BJ (cell line): Measurements from ENCODE around the gene FOXP1. TPM values are rescaled to one million over a fixed set of nuclear protein-coding genes. Genes with fewer than 3 reads are reported as not detected.

ENCODE experiments used
- CTCF ChIA-PET: fragments of 350-600 bp; formaldehyde crosslinking; extraction: SDS; loops from one replicate; lab custom pipeline; 2021; ENCODE audit warnings: antibody characterized with exemption, inconsistent platforms; lab: Yijun Ruan, JAX
- POLR2A ChIA-PET: fragments of 300-600 bp; sonication (Branson Sonifier 250); formaldehyde crosslinking; extraction: SDS; loops from one replicate; lab custom pipeline; 2021; ENCODE audit warnings: antibody characterized with exemption; lab: Charles Lee
- DNase-seq: peaks from one replicate; pipeline ENCODE4 v3.0.0-alpha.2; 2011; ENCODE audit warnings: low read depth
- H3K27me3 ChIP-seq: 2 replicates; pipeline ENCODE4 v1.6.0; 2011; ENCODE audit warnings: low read length; ENCODE audit not compliant: control insufficient read depth, insufficient read depth
- H3K36me3 ChIP-seq: 2 replicates; pipeline ENCODE4 v1.5.1; 2011; ENCODE audit warnings: low read length; ENCODE audit not compliant: control insufficient read depth, insufficient read depth
- H3K4me3 ChIP-seq: 2 replicates; pipeline ENCODE4 v1.5.1; 2011; ENCODE audit warnings: low read depth, mild to moderate bottlenecking, control low read depth, low read length
- CTCF ChIP-seq: IDR thresholded peaks from 2 replicates; pipeline ENCODE4 v1.5.1; 2011; ENCODE audit warnings: low read depth, mild to moderate bottlenecking, control low read depth, inconsistent platforms, low read length, moderate library complexity; ENCODE audit not compliant: insufficient read depth
- polyA plus RNA-seq: library from polyadenylated mRNA; depleted of rRNA; stranded (reverse); fragments of >200 nt; gene quantifications from 2 replicates; pipeline ENCODE4 v1.2.3, GENCODE V29; 2011

The FOXP1 gene
- polyA plus RNA-seq, 1 experiment: 37.0 TPM

DNA sequence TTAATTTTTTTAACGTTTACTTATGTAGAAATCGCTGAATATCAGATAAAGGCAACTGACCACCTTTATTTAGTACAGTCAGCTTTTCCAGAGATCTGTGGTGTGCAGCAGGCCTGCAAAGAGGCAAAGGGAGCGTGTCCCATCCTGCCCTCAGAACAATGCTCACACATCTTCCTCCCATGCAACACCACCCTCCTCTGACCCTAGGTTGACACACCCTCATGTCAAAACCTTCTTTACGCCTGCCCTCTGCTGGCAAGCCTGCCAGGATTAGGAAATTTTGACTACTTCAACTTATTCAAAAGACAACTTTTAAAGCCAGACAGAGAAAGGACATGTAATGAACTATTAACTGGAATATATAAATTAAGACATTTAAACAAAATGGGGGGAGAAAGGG is 513.7 kb downstream of the FOXP1 start:
- ChIA-PET CTCF (no interaction called here), POLR2A (no interaction called here)
- no peaks in the 10 kb centered on the region for H3K36me3 ChIP-seq
- DNase-seq: no peak
- no peak overlapping the region for H3K4me3 ChIP-seq
- no peaks in the 10 kb centered on the region for H3K27me3 ChIP-seq
- peak; percentile 24; the same call in 1 of the 2 replicates for TF ChIP-seq CTCF

GRCh38 chr3:71067977-71068654 is 515.4 kb downstream of the FOXP1 start:
- no peak for TF ChIP-seq CTCF
- H3K36me3 ChIP-seq: no peaks in the 10 kb centered on the region
- ChIA-PET CTCF (interaction anchor here (1.3 kb wide), 1 partner anchor 351 kb away, joined by 6 read pairs; no protein-coding TSS in a partner anchor), POLR2A (interaction anchor here (0.7 kb wide), 1 partner anchor 225 kb away, joined by 13 read pairs; no protein-coding TSS in a partner anchor)
- no peaks in the 10 kb centered on the region for H3K27me3 ChIP-seq
- no peak overlapping the region for H3K4me3 ChIP-seq
- DNase-seq: no peak

GRCh38 chr3:71066849-71067261 is 516.7 kb downstream of the FOXP1 start:
- POLR2A ChIA-PET: no interaction called here
- Histone ChIP-seq H3K4me3 (no peak overlapping the region), H3K36me3 (no peaks in the 10 kb centered on the region), H3K27me3 (no peaks in the 10 kb centered on the region)
- CTCF ChIA-PET: no interaction called here
- no peak for DNase-seq
- no peak for TF ChIP-seq CTCF

GRCh38 chr3:71066356-71066755 is 517.2 kb downstream of the FOXP1 start:
- ChIA-PET CTCF (no interaction called here), POLR2A (no interaction called here)
- H3K36me3 ChIP-seq: no peaks in the 10 kb centered on the region
- TF ChIP-seq CTCF: no peak
- no peaks in the 10 kb centered on the region for H3K27me3 ChIP-seq
- H3K4me3 ChIP-seq: no peak overlapping the region
- DNase-seq: no peak

- no peak for DNase-seq
- Histone ChIP-seq H3K4me3 (peak overlapping the region; percentile 62; the same call in 1 of the 2 replicates), H3K36me3 (no peaks in the 10 kb centered on the region), H3K27me3 (no peaks in the 10 kb centered on the region)
- TF ChIP-seq CTCF: no peak
- ChIA-PET CTCF (interaction anchor here (1.0 kb wide), 2 partner anchors 16 to 515 kb away, joined by 3 read pairs; no protein-coding TSS in a partner anchor), POLR2A (interaction anchor here (0.6 kb wide), 1 partner anchor 360 kb away, joined by 6 read pairs; no protein-coding TSS in a partner anchor)
Observed at GRCh38 chr3:71065764-71066013, 517.8 kb downstream of the FOXP1 start.
